Hematopoietic multipotent progenitor cell treated with erythropoietin and hydrocortisone succinate and interleukin-3 and kit ligand, for 15 days (in vitro differentiated cells): Measurements from ENCODE around the gene CELF4.
"Not testable (repeated sequence)": the region's sequence is repeated elsewhere in the genome, so short reads cannot be mapped to it uniquely, and the experiment has no call there.

ENCODE experiments used
- DNase-seq: peaks from one replicate; pipeline ENCODE4 v3.0.0-alpha.2; 2015; ENCODE audit warnings: low spot score

The CELF4 gene

GRCh38 chr18:37464257-37464656 lies 101.3 kb downstream of the CELF4 start:
- no peak for DNase-seq

DNA sequence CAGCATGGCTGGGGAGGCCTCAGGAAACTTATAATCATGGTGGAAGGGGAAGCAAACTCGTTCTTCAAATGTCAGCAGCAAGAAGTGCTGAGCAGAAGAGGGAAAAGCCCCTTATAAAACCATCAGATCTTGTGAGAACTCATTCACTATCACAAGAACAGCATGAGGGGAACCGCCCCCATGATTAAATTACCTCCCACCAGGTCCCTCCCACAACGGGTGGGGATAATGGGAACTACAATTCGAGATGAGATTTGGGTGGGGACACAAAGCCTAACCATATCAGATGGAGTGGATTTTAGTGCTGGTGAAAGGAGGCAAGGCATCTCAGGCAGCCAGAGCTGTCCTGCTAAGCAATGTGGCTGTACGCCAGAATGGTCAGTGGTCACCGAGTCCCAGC lies 104.3 kb downstream of the CELF4 start:
- DNase-seq, result not testable (repeated sequence)

DNA sequence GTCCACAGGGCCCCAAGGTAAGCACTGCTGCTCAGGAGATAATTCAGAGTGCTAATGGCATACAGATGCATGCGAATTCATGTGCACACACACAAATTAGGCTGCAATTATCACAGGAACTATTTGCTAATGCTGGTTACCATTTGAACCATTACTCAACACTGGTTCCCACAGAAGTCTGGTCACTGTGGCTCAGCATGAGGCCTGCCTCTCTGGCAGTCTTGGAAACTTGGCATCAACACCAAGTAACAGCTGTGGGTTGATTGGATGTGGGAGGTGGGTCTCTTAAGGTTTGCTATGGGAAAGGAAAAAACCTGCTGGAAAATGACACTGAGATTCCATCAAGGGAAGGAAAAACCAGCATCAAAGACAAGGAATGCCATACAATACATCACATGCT lies 105.0 kb downstream of the CELF4 start:
- DNase-seq, result no peak

- no peak for DNase-seq
These were observed 106.9 kb downstream of the CELF4 start for GRCh38 chr18:37458697-37459096.

DNA sequence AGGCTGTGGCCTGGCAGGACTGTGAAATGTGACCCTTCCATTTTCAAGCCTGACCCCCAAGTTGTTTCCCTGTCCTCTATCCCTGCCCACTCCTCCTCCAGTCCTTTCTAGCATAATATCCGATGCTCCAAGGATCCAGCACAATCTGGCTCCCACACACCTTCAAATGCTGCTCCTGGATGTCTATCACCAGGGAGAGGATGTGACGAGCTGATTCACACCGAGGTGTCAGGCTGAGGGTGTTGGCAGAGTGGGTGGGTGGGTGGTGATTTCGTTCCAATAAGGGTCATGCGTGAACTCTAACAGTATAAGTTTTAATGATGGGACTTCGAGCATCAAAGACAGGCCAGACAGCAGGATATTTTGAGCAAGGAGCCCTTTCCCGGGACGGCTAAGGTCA lies 107.8 kb downstream of the CELF4 start:
- DNase-seq, result no peak

DNA sequence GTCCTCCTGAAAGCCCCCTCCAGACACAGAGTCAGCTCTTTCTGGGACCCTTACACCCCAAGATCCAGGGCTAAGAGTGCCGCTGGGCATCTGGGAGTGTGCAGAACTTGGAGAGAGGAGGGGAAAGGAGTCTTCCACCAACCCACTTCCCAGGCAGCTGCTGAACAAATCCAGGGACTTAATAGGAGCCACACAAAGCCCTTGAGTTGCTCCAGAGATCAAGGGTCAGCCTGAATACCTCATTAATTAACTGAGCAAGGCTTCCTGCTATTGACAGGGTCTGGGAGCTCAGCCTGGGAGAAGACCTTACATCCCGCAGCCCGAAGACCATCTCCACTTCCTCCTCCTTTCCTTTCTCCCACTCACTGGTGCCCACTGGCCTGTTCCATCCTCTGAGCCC lies 108.3 kb downstream of the CELF4 start:
- no peak for DNase-seq

DNA sequence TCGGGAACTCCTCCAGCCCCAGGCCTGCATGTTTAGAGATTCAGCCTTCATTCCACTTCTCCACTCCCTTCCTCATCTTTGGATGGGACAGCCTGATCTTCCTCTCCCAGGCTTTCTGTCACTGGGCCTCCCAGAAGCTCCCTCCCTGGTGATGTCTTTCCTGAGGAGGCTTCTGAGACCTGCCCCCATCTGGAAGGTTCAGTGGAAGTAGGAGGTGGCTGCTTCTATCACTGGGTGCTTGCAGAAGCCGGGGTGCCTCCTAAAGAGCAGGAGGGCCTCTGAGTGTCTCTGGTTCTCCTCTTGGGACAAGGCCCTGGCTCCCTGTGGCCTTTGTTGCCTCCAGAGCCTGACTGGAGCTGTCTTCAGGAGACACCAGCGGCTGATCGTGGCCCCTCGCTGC lies 108.7 kb downstream of the CELF4 start:
- no peak for DNase-seq

GRCh38 chr18:37456395-37456794 lies 109.2 kb downstream of the CELF4 start:
- DNase-seq, result no peak

DNA sequence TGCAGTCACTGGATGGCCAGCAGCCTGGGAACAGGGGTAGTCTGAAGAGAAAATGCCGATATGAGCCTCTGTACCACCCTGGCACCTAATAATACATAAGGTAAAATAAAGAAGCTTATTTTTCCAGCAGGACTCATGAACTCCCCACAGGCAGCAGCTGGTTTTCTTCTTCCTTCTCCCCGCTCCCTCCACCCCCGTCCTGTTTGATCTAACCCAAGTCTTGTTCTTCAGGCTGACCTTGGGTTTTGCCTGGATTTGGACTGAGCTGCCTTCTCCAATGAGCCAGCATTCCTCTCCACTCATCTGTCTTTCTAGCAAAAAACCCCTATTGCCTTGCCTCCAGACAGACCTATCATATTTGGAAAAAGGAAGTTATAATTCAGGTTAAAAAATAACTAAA lies 111.8 kb downstream of the CELF4 start:
- DNase-seq, result no peak

- DNase-seq, result no peak
These were observed 112.8 kb downstream of the CELF4 start for GRCh38 chr18:37452682-37453385.

DNA sequence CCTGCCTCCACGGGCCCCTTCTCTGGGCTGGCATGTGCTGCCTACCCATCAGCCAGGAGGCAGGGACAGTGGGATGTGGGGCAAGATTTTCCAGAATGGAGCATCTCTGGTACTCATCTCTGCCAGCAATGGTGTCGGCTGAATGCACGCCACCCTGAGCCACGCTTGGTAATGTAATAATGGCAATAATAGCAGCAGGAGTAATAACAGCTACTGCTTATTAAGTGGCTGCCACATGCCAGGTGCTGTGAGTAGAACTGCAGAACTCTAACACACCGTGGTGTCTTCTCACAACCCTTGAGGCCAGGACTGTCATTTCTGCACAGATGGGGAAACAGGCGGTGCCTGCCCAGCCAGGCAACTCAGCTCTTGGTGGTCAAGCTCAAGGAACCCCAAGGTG lies 113.6 kb downstream of the CELF4 start:
- no peak for DNase-seq

DNA sequence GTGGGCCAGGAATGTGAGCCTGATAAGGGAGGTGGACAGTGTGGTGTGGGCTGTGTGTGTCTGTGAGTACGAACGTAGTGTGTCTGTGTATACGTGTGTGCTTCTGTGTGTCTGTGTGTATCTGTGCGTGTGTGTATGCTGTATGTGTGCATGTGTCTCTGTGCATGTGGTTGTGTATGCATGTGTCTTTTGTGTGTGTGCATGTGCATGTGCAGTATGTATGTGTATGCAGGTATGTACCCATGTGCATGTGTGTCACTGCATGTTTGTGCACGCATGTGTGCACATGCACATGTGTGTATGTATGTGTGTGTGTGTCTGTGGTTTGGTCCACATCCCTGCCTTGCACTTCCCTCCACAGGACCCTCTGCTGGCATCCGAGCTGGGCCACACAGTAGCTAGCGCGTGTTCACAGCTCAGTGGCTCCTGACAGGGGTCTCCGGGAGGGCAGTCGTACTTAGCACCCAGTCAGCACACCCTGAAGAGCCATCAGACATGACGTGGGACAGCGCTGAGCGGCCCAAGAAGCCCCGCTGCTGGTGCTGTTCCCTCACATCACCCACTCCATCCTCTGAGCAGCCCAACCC lies 114.3 kb downstream of the CELF4 start:
- DNase-seq, result no peak

GRCh38 chr18:37450434-37451132 lies 115.0 kb downstream of the CELF4 start:
- DNase-seq, result no peak

- no peak for DNase-seq
These were observed 116.0 kb downstream of the CELF4 start for GRCh38 chr18:37449618-37450017.

- no peak for DNase-seq
These were observed 116.7 kb downstream of the CELF4 start for GRCh38 chr18:37448946-37449345.

- DNase-seq, result no peak
These were observed 117.4 kb downstream of the CELF4 start for GRCh38 chr18:37447962-37448888.

DNA sequence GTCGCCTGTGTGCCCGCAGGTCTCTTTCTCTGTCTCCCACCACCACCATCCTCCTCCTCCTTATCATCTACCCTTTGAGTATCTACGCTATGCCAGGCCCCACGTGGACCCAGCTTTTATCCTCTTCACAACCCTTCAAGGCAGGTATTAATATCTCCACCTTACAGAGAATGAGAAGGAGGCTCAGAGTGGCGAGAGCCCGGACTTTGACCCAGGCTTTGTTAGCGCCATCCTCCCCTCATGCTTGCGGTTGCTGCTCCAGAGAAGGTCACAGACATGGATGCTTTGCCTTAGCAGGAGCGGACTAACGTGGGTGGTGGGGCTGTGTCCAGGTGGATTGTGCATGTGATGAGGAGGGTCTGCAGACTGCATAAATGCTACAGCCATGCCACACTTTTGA lies 119.8 kb downstream of the CELF4 start:
- no peak for DNase-seq

DNA sequence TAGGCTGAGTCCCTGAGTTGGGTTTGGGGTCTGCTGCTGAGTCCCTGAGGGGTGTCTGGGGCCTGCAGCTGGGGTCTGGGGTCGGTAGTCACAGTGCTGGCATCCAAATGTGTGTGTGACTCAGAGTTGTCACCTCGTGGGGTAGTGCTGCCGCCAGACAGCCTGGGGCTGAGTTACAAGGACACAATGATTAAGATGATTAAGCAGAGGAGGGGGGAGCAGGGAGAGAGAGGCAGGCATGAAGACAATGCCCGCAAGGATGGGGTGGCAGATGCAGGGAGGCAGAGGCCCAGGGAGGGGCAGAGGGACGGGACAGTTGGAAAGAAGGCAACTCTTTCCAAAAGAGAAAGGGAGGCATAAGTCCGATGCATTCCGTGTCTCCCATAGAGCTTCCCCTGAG lies 120.2 kb downstream of the CELF4 start:
- DNase-seq, result no peak

GRCh38 chr18:37443325-37444055 lies 122.1 kb downstream of the CELF4 start:
- no peak for DNase-seq

- DNase-seq, result no peak
These were observed 123.1 kb downstream of the CELF4 start for GRCh38 chr18:37442477-37442876.

DNA sequence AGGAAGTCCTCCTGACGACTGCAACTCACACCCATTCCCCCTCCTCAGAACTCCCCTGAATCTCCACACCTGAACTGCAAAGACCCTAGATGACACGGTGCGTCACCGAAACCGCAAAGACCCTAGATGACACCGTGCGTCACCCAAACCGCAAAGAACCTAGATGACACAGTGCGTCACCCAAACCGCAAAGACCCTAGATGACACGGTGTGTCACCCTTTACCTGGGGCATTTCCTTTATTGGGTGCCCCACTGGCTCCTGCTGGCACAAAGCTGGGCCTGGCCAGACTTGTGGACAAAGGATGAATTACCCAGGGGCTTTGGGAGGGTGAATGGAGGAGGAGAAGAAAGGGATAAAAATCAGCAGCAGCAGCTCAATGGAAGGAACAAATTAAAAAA lies 123.8 kb downstream of the CELF4 start:
- no peak for DNase-seq

DNA sequence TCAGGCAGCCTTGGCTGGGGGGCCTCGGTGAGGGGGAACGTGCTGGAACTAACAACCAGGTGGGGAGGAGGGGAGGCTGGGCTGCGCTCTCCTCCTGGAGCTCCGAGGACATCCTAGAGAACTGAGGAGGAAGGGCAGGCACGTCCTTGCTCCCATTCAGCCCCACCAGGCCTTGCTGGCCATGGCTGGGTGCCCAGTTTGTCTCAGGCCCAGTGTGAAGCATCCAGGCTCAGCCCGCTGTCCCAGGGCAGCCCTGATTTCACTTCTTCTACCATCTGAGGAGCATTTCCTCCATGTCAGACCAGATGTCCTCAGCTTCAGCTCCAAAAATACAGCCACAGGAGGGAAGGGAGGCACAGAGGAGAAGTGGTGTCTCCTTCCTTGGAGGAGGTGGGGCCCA lies 125.4 kb downstream of the CELF4 start:
- no peak for DNase-seq
